SU-DHL-6 (cell line): ENCODE measurements around the gene CELA2B.

Experiments used
- EZH2phosphoT487 ChIP-seq: fragments of 200-600 bp; sonication (generic), shearing (Covaris generic); conservative IDR thresholded peaks from 2 replicates; pipeline ENCODE4 v1.6.1; 2018; ENCODE audit warnings: mild to moderate bottlenecking, antibody characterized with exemption, low read length, moderate library complexity, mixed read lengths
- TF ChIP-seq, protein P1 (sequence below): fragments of 200-600 bp; sonication (generic); IDR thresholded peaks from one replicate; pipeline ENCODE4 v1.5.1; 2017; ENCODE audit warnings: antibody characterized with exemption, mild to moderate bottlenecking, low read length, moderate library complexity; ENCODE audit not compliant: insufficient read depth, poor library complexity, severe bottlenecking

DNA sequence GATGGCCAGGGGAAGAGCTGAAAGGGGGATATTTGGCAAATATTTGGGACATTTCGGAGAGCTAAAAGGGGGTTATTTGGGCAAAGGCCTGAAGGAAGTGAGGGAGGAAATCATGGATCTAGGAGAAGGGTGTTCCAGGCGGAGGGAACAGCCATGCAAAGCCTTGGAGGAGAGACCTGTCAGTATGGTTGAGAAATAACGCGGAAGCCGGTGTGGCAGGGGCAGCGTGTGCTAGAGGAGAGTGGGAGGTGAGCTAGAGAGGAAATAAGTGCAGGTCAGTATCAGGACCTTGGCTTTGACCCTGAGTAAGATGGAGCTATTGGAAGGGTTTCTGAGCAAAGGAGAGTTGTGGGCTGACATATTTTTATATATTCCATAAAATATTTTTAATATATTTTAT lies 34.7 kb upstream of the CELA2B start:
- TF ChIP-seq, protein P1, sequence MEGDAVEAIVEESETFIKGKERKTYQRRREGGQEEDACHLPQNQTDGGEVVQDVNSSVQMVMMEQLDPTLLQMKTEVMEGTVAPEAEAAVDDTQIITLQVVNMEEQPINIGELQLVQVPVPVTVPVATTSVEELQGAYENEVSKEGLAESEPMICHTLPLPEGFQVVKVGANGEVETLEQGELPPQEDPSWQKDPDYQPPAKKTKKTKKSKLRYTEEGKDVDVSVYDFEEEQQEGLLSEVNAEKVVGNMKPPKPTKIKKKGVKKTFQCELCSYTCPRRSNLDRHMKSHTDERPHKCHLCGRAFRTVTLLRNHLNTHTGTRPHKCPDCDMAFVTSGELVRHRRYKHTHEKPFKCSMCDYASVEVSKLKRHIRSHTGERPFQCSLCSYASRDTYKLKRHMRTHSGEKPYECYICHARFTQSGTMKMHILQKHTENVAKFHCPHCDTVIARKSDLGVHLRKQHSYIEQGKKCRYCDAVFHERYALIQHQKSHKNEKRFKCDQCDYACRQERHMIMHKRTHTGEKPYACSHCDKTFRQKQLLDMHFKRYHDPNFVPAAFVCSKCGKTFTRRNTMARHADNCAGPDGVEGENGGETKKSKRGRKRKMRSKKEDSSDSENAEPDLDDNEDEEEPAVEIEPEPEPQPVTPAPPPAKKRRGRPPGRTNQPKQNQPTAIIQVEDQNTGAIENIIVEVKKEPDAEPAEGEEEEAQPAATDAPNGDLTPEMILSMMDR = no peak
- no peak for TF ChIP-seq EZH2phosphoT487
